ENCODE results near the gene HTR1A.

- TF ChIP-seq YY1 (IDR thresholded peaks at IDR 0.05; ENCODE audit: insufficient read depth, insufficient read length) (no peak), ZNF274 (IDR thresholded peaks at IDR 0.05; ENCODE audit: low read depth, low read length) (no peak), SUZ12 (IDR thresholded peaks at IDR 0.05; ENCODE audit: extremely low read depth, insufficient read depth, insufficient read length) (no peak)
Measured at GRCh38 chr5:63961598-63962161, 565 bp downstream of the HTR1A start.

Measured in NT2/D1 (cell line).